WTC11 (cell line): ENCODE data around the gene VASN. TPM values are rescaled to one million over a fixed set of nuclear protein-coding genes. Genes with fewer than 3 reads are reported as not detected.

Source experiments
- ESRRA ChIP-seq: sonication (generic); formaldehyde crosslinking; IDR thresholded peaks from 2 replicates; pipeline ENCODE4 v1.8.1; 2022; ENCODE audit warnings: mild to moderate bottlenecking, missing genetic modification reagents, borderline replicate concordance
- FOXP1 ChIP-seq: sonication (generic); formaldehyde crosslinking; IDR thresholded peaks from 2 replicates; pipeline ENCODE4 v1.8.0; 2022; ENCODE audit warnings: missing genetic modification reagents, mild to moderate bottlenecking, moderate library complexity, borderline replicate concordance
- GRHL2 ChIP-seq: fragments of 250-450 bp; sonication (Bioruptor Pico); IDR thresholded peaks from 2 replicates; pipeline ENCODE4 v1.8.0; 2022; ENCODE audit warnings: mild to moderate bottlenecking, moderate library complexity; ENCODE audit not compliant: insufficient replicate concordance, severe bottlenecking
- MYBL2 ChIP-seq: sonication (generic); formaldehyde crosslinking; IDR thresholded peaks from 2 replicates; pipeline ENCODE4 v1.8.1; 2023; ENCODE audit warnings: mild to moderate bottlenecking, moderate library complexity, missing genetic modification reagents
- NR1H2 ChIP-seq: sonication (generic); formaldehyde crosslinking; IDR thresholded peaks from 2 replicates; pipeline ENCODE4 v1.9.0; 2021; ENCODE audit warnings: mild to moderate bottlenecking, moderate library complexity, missing genetic modification reagents
- OVOL2 ChIP-seq: fragments of 250-450 bp; sonication (Bioruptor Pico); IDR thresholded peaks from 2 replicates; pipeline ENCODE4 v1.9.0; 2021; ENCODE audit warnings: mild to moderate bottlenecking, borderline replicate concordance
- SMAD3 ChIP-seq: sonication (generic); formaldehyde crosslinking; IDR thresholded peaks from 2 replicates; pipeline ENCODE4 v1.8.0; 2022; ENCODE audit warnings: missing genetic modification reagents, mild to moderate bottlenecking, borderline replicate concordance
- SP1 ChIP-seq: sonication (generic); formaldehyde crosslinking; conservative IDR thresholded peaks from 2 replicates; pipeline ENCODE4 v1.8.1; 2022; ENCODE audit warnings: missing genetic modification reagents
- TCF7 ChIP-seq: sonication (generic); formaldehyde crosslinking; IDR thresholded peaks from 2 replicates; pipeline ENCODE4 v1.8.0; 2022; ENCODE audit warnings: mild to moderate bottlenecking, low read depth, missing genetic modification reagents, moderate library complexity
- ZNF121 ChIP-seq: sonication (generic); formaldehyde crosslinking; IDR thresholded peaks from 2 replicates; pipeline ENCODE4 v1.8.0; 2023; ENCODE audit warnings: missing genetic modification reagents
- total RNA-seq: library from RNA; stranded (reverse); gene quantifications from 3 replicates; pipeline ENCODE4 v1.2.3, GENCODE V29; 2021
- TF ChIP-seq, protein P1 (sequence below): sonication (generic); formaldehyde crosslinking; IDR thresholded peaks from 2 replicates; pipeline ENCODE4 v1.8.0; 2023; ENCODE audit warnings: mild to moderate bottlenecking, missing genetic modification reagents
- TF ChIP-seq, protein P2 (sequence below): sonication (generic); formaldehyde crosslinking; IDR thresholded peaks from 2 replicates; pipeline ENCODE4 v1.8.0; 2022; ENCODE audit warnings: mild to moderate bottlenecking, missing genetic modification reagents
- TF ChIP-seq, protein P3 (sequence below): sonication (generic); formaldehyde crosslinking; IDR thresholded peaks from 2 replicates; pipeline ENCODE4 v1.8.1; 2023; ENCODE audit warnings: mild to moderate bottlenecking, missing genetic modification reagents
- TF ChIP-seq, protein P4 (sequence below): sonication (generic); formaldehyde crosslinking; IDR thresholded peaks from 2 replicates; pipeline ENCODE4 v1.8.1; 2022; ENCODE audit warnings: low read depth, mild to moderate bottlenecking, moderate library complexity, missing genetic modification reagents, borderline replicate concordance
- TF ChIP-seq, protein P5 (sequence below): sonication (generic); formaldehyde crosslinking; IDR thresholded peaks from 2 replicates; pipeline ENCODE4 v1.8.1; 2023; ENCODE audit warnings: mild to moderate bottlenecking, missing genetic modification reagents
- TF ChIP-seq, protein P6 (sequence below): sonication (generic); formaldehyde crosslinking; IDR thresholded peaks from 2 replicates; pipeline ENCODE4 v1.8.1; 2023; ENCODE audit warnings: mild to moderate bottlenecking, missing genetic modification reagents, borderline replicate concordance
- TF ChIP-seq, protein P7 (sequence below): sonication (generic); formaldehyde crosslinking; IDR thresholded peaks from 2 replicates; pipeline ENCODE4 v1.8.1; 2022; ENCODE audit warnings: missing genetic modification reagents, borderline replicate concordance
- TF ChIP-seq, protein P8 (sequence below): sonication (generic); formaldehyde crosslinking; IDR thresholded peaks from 2 replicates; pipeline ENCODE4 v1.8.0; 2023; ENCODE audit warnings: missing genetic modification reagents, mild to moderate bottlenecking, borderline replicate concordance

VASN gene
- total RNA-seq, 1 experiment from 2014 or later: 8.0 TPM

DNA sequence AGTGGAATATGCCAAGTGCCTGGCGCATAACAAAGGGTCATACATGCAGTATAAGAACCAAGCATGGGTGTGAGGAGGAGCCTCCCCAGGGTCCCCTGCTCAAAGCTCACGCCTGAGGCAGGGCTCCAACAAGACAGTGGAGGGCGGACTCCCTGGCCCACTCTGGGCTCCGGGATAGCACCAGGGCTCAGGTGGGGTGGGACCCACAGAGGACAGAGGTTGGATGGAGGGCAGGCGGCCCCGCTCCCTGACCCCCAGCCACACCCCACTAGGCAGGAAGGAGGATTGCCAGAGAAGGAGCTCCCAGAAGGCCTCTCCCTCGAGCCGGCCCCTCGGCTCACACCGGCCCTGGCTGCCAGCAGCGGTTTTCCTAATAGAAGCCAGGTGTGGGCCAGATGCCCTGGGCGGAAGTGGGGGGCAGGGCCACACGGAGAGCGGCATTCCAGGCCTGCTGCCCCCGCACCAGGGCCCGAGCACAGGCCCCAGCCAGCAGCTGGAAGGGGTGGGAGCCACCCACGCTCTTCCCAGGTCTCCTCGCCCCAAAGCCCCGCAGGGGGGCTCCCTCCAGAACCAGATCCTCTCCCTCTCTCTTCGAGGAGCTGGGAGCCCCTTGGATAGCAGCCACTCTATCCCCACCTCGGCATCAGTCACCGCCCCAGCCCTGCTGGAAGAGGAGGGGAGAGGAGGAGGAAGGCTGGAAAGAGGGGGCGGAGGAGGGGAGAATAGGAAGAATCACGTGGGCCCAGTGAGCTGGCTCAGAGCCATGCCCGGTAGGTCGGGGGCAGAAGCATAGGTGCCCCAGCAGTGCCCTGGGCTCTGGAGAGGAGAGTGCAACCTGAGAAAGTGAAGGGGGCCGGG, 21.0 kb downstream of the VASN start (continued):
- TF ChIP-seq, protein P1, sequence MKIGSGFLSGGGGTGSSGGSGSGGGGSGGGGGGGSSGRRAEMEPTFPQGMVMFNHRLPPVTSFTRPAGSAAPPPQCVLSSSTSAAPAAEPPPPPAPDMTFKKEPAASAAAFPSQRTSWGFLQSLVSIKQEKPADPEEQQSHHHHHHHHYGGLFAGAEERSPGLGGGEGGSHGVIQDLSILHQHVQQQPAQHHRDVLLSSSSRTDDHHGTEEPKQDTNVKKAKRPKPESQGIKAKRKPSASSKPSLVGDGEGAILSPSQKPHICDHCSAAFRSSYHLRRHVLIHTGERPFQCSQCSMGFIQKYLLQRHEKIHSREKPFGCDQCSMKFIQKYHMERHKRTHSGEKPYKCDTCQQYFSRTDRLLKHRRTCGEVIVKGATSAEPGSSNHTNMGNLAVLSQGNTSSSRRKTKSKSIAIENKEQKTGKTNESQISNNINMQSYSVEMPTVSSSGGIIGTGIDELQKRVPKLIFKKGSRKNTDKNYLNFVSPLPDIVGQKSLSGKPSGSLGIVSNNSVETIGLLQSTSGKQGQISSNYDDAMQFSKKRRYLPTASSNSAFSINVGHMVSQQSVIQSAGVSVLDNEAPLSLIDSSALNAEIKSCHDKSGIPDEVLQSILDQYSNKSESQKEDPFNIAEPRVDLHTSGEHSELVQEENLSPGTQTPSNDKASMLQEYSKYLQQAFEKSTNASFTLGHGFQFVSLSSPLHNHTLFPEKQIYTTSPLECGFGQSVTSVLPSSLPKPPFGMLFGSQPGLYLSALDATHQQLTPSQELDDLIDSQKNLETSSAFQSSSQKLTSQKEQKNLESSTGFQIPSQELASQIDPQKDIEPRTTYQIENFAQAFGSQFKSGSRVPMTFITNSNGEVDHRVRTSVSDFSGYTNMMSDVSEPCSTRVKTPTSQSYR (CRISPR knock-in tag): peak; percentile 99
- TF ChIP-seq ESRRA (CRISPR knock-in tag): 0 out of 2 replicates have a peak, but pooled peaks have one; percentile 55
- TF ChIP-seq, protein P2, sequence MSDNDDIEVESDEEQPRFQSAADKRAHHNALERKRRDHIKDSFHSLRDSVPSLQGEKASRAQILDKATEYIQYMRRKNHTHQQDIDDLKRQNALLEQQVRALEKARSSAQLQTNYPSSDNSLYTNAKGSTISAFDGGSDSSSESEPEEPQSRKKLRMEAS (CRISPR knock-in tag): peak; percentile 74
- 0 out of 2 replicates have a peak, but pooled peaks have one; percentile 6 for TF ChIP-seq SMAD3
- TF ChIP-seq, protein P3, sequence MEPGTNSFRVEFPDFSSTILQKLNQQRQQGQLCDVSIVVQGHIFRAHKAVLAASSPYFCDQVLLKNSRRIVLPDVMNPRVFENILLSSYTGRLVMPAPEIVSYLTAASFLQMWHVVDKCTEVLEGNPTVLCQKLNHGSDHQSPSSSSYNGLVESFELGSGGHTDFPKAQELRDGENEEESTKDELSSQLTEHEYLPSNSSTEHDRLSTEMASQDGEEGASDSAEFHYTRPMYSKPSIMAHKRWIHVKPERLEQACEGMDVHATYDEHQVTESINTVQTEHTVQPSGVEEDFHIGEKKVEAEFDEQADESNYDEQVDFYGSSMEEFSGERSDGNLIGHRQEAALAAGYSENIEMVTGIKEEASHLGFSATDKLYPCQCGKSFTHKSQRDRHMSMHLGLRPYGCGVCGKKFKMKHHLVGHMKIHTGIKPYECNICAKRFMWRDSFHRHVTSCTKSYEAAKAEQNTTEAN (CRISPR knock-in tag): 0 out of 2 replicates have a peak, but pooled peaks have one; percentile 23
- TF ChIP-seq, protein P4, sequence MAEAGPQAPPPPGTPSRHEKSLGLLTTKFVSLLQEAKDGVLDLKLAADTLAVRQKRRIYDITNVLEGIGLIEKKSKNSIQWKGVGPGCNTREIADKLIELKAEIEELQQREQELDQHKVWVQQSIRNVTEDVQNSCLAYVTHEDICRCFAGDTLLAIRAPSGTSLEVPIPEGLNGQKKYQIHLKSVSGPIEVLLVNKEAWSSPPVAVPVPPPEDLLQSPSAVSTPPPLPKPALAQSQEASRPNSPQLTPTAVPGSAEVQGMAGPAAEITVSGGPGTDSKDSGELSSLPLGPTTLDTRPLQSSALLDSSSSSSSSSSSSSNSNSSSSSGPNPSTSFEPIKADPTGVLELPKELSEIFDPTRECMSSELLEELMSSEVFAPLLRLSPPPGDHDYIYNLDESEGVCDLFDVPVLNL (CRISPR knock-in tag): no peak
- peak; percentile 58; the same call in 1 of the 2 replicates for TF ChIP-seq FOXP1 (CRISPR knock-in tag)
- no peak for TF ChIP-seq OVOL2 (CRISPR knock-in tag)
- TF ChIP-seq, protein P5, sequence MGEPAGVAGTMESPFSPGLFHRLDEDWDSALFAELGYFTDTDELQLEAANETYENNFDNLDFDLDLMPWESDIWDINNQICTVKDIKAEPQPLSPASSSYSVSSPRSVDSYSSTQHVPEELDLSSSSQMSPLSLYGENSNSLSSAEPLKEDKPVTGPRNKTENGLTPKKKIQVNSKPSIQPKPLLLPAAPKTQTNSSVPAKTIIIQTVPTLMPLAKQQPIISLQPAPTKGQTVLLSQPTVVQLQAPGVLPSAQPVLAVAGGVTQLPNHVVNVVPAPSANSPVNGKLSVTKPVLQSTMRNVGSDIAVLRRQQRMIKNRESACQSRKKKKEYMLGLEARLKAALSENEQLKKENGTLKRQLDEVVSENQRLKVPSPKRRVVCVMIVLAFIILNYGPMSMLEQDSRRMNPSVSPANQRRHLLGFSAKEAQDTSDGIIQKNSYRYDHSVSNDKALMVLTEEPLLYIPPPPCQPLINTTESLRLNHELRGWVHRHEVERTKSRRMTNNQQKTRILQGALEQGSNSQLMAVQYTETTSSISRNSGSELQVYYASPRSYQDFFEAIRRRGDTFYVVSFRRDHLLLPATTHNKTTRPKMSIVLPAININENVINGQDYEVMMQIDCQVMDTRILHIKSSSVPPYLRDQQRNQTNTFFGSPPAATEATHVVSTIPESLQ (CRISPR knock-in tag): no peak
- TF ChIP-seq GRHL2 (CRISPR knock-in tag): no peak
- TF ChIP-seq ZNF121 (CRISPR knock-in tag): no peak
- TF ChIP-seq, protein P6, sequence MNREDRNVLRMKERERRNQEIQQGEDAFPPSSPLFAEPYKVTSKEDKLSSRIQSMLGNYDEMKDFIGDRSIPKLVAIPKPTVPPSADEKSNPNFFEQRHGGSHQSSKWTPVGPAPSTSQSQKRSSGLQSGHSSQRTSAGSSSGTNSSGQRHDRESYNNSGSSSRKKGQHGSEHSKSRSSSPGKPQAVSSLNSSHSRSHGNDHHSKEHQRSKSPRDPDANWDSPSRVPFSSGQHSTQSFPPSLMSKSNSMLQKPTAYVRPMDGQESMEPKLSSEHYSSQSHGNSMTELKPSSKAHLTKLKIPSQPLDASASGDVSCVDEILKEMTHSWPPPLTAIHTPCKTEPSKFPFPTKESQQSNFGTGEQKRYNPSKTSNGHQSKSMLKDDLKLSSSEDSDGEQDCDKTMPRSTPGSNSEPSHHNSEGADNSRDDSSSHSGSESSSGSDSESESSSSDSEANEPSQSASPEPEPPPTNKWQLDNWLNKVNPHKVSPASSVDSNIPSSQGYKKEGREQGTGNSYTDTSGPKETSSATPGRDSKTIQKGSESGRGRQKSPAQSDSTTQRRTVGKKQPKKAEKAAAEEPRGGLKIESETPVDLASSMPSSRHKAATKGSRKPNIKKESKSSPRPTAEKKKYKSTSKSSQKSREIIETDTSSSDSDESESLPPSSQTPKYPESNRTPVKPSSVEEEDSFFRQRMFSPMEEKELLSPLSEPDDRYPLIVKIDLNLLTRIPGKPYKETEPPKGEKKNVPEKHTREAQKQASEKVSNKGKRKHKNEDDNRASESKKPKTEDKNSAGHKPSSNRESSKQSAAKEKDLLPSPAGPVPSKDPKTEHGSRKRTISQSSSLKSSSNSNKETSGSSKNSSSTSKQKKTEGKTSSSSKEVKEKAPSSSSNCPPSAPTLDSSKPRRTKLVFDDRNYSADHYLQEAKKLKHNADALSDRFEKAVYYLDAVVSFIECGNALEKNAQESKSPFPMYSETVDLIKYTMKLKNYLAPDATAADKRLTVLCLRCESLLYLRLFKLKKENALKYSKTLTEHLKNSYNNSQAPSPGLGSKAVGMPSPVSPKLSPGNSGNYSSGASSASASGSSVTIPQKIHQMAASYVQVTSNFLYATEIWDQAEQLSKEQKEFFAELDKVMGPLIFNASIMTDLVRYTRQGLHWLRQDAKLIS: 0 out of 2 replicates have a peak, but pooled peaks have one; percentile 22
- TF ChIP-seq SP1 (CRISPR knock-in tag): peak; percentile 77
- TF ChIP-seq, protein P7, sequence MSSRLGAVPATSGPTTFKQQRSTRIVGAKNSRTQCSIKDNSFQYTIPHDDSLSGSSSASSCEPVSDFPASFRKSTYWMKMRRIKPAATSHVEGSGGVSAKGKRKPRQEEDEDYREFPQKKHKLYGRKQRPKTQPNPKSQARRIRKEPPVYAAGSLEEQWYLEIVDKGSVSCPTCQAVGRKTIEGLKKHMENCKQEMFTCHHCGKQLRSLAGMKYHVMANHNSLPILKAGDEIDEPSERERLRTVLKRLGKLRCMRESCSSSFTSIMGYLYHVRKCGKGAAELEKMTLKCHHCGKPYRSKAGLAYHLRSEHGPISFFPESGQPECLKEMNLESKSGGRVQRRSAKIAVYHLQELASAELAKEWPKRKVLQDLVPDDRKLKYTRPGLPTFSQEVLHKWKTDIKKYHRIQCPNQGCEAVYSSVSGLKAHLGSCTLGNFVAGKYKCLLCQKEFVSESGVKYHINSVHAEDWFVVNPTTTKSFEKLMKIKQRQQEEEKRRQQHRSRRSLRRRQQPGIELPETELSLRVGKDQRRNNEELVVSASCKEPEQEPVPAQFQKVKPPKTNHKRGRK (CRISPR knock-in tag): no peak
- TF ChIP-seq TCF7: peak; percentile 23; the same call in 1 of the 2 replicates
- TF ChIP-seq NR1H2 (CRISPR knock-in tag): no peak
- 0 out of 2 replicates have a peak, but pooled peaks have one; percentile 68 for TF ChIP-seq MYBL2 (CRISPR knock-in tag)
- TF ChIP-seq, protein P8, sequence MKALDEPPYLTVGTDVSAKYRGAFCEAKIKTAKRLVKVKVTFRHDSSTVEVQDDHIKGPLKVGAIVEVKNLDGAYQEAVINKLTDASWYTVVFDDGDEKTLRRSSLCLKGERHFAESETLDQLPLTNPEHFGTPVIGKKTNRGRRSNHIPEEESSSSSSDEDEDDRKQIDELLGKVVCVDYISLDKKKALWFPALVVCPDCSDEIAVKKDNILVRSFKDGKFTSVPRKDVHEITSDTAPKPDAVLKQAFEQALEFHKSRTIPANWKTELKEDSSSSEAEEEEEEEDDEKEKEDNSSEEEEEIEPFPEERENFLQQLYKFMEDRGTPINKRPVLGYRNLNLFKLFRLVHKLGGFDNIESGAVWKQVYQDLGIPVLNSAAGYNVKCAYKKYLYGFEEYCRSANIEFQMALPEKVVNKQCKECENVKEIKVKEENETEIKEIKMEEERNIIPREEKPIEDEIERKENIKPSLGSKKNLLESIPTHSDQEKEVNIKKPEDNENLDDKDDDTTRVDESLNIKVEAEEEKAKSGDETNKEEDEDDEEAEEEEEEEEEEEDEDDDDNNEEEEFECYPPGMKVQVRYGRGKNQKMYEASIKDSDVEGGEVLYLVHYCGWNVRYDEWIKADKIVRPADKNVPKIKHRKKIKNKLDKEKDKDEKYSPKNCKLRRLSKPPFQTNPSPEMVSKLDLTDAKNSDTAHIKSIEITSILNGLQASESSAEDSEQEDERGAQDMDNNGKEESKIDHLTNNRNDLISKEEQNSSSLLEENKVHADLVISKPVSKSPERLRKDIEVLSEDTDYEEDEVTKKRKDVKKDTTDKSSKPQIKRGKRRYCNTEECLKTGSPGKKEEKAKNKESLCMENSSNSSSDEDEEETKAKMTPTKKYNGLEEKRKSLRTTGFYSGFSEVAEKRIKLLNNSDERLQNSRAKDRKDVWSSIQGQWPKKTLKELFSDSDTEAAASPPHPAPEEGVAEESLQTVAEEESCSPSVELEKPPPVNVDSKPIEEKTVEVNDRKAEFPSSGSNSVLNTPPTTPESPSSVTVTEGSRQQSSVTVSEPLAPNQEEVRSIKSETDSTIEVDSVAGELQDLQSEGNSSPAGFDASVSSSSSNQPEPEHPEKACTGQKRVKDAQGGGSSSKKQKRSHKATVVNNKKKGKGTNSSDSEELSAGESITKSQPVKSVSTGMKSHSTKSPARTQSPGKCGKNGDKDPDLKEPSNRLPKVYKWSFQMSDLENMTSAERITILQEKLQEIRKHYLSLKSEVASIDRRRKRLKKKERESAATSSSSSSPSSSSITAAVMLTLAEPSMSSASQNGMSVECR: peak; percentile 79; the same call in 1 of the 2 replicates
